Smooth muscle cell of bladder (primary cell): Measurements from ENCODE around the gene ARID3C. TPM values are rescaled to one million over a fixed set of nuclear protein-coding genes. Genes with fewer than 3 reads are reported as not detected.

ENCODE experiments used
- total RNA-seq: library from RNA; depleted of rRNA; stranded (reverse); fragments of >200 nt; gene quantifications from 2 replicates; pipeline ENCODE4 v1.2.3, GENCODE V29; 2014

ARID3C gene
- 0.09 and 0.14 TPM in 2 replicates for total RNA-seq

GRCh38 chr9:34628656-34629490 is at the start of gene ARID3C:
Gene ARID3C, minus strand, starts transcription at chr9:34629066. Its CDS starts 1,052 bp downstream, at chr9:34628014.

GRCh38 chr9:34662526-34663302 is 33.8 kb upstream of the ARID3C start, which contains the start of gene CCL27:
Gene CCL27, minus strand, starts transcription at chr9:34662657. Its CDS starts 24 bp downstream, at chr9:34662633.

GRCh38 chr9:34651876-34652601 is 23.2 kb upstream of the ARID3C start, which contains the start of gene IL11RA:
Gene IL11RA, plus strand, starts transcription at chr9:34652185. Its CDS starts 3,033 bp downstream, at chr9:34655218.

GRCh38 chr9:34646211-34647083 is 17.6 kb upstream of the ARID3C start, which contains the start of gene GALT:
Gene GALT, plus strand, starts transcription at chr9:34646675. Its CDS starts 30 bp downstream, at chr9:34646705.

GRCh38 chr9:34637356-34638137 is 8.7 kb upstream of the ARID3C start, which contains the start of gene SIGMAR1:
Gene SIGMAR1, minus strand, starts transcription at chr9:34637787. Its CDS starts 90 bp downstream, at chr9:34637697.

GRCh38 chr9:34620061-34620994 is 8.5 kb downstream of the ARID3C start, which contains the start of gene DCTN3:
Gene DCTN3, minus strand, starts transcription at chr9:34620495. Its CDS starts 31 bp downstream, at chr9:34620464.

GRCh38 chr9:34611811-34612787 is 16.8 kb downstream of the ARID3C start, which contains the start of gene RPP25L:
Gene RPP25L, minus strand, starts transcription at chr9:34612097. Its CDS starts 801 bp downstream, at chr9:34611296.

GRCh38 chr9:34589636-34590380 is 39.1 kb downstream of the ARID3C start, which contains the start of gene CNTFR:
Gene CNTFR, minus strand, starts transcription at chr9:34589724. Its CDS starts 20,743 bp downstream, at chr9:34568981.

Other genes starting within 250 kb of the ARID3C start
- gene FAM219A, start 170.5 kb downstream of the ARID3C start, total RNA-seq: 3.7 and 6.9 TPM in 2 replicates
- gene DNAI1, start 170.3 kb downstream of the ARID3C start, total RNA-seq: not detected in 2 replicates
- gene ENHO, start 106.1 kb downstream of the ARID3C start, total RNA-seq: not detected in 2 replicates
- gene CNTFR, start 39.3 kb downstream of the ARID3C start, total RNA-seq: under 0.01 TPM in 1 of 2 replicates, not detected in the other
- gene RPP25L, start 17.0 kb downstream of the ARID3C start, total RNA-seq: 24.8 and 25.9 TPM in 2 replicates
- gene DCTN3, start 8.6 kb downstream of the ARID3C start, total RNA-seq: 105 and 113 TPM in 2 replicates
- 34.7 and 52.1 TPM in 2 replicates for gene SIGMAR1, start 8.7 kb upstream of the ARID3C start, total RNA-seq
- gene GALT, start 17.6 kb upstream of the ARID3C start, total RNA-seq: 24.3 and 29.8 TPM in 2 replicates
- 8.8 and 14.1 TPM in 2 replicates for gene IL11RA, start 23.1 kb upstream of the ARID3C start, total RNA-seq
- gene CCL27, start 33.6 kb upstream of the ARID3C start, total RNA-seq: not detected in 2 replicates
- gene CCL19, start 62.2 kb upstream of the ARID3C start, total RNA-seq: not detected in 2 replicates
- gene CCL21, start 81.1 kb upstream of the ARID3C start, total RNA-seq: not detected in 2 replicates